Astrocyte (in vitro differentiated cells and primary cell): ENCODE measurements around the gene SMIM35.

Source experiments
- EZH2 ChIP-seq: IDR thresholded peaks from 2 replicates; pipeline ENCODE4 v1.6.1; 2012; ENCODE audit warnings: mild to moderate bottlenecking, low read length, inconsistent platforms; ENCODE audit not compliant: insufficient read depth
- TF ChIP-seq, protein P1 (sequence below): IDR thresholded peaks from 2 replicates; pipeline ENCODE4 v1.5.1; 2011; ENCODE audit warnings: low read depth, mild to moderate bottlenecking, inconsistent platforms, low read length, moderate library complexity; ENCODE audit not compliant: insufficient read depth

GRCh38 chr11:118014022-118014421, 72.7 kb downstream of the SMIM35 start:
- TF ChIP-seq, protein P1, sequence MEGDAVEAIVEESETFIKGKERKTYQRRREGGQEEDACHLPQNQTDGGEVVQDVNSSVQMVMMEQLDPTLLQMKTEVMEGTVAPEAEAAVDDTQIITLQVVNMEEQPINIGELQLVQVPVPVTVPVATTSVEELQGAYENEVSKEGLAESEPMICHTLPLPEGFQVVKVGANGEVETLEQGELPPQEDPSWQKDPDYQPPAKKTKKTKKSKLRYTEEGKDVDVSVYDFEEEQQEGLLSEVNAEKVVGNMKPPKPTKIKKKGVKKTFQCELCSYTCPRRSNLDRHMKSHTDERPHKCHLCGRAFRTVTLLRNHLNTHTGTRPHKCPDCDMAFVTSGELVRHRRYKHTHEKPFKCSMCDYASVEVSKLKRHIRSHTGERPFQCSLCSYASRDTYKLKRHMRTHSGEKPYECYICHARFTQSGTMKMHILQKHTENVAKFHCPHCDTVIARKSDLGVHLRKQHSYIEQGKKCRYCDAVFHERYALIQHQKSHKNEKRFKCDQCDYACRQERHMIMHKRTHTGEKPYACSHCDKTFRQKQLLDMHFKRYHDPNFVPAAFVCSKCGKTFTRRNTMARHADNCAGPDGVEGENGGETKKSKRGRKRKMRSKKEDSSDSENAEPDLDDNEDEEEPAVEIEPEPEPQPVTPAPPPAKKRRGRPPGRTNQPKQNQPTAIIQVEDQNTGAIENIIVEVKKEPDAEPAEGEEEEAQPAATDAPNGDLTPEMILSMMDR: no peak
- TF ChIP-seq EZH2: no peak
